Measurements from ENCODE around the gene FAM78A. TPM values are rescaled to one million over a fixed set of nuclear protein-coding genes. Genes with fewer than 3 reads are reported as not detected.

The FAM78A gene
- total RNA-seq: 3.6 TPM

- DNase-seq: no peak
Measured at GRCh38 chr9:131276094-131276888, at the start of gene FAM78A. TSS of gene FAM78A (minus strand) at chr9:131276510. CDS start at chr9:131276179, 331 bp downstream.

- no peak for DNase-seq
Measured at GRCh38 chr9:131324736-131325679, 48.7 kb upstream of the FAM78A start.

- no peak for DNase-seq
Measured at GRCh38 chr9:131323629-131324028, 47.3 kb upstream of the FAM78A start.

GRCh38 chr9:131320031-131320685, 43.8 kb upstream of the FAM78A start:
- DNase-seq: no peak

- DNase-seq: no peak
Measured at GRCh38 chr9:131319486-131319885, 43.2 kb upstream of the FAM78A start.

GRCh38 chr9:131318231-131319085, 42.1 kb upstream of the FAM78A start:
- DNase-seq: no peak

DNA sequence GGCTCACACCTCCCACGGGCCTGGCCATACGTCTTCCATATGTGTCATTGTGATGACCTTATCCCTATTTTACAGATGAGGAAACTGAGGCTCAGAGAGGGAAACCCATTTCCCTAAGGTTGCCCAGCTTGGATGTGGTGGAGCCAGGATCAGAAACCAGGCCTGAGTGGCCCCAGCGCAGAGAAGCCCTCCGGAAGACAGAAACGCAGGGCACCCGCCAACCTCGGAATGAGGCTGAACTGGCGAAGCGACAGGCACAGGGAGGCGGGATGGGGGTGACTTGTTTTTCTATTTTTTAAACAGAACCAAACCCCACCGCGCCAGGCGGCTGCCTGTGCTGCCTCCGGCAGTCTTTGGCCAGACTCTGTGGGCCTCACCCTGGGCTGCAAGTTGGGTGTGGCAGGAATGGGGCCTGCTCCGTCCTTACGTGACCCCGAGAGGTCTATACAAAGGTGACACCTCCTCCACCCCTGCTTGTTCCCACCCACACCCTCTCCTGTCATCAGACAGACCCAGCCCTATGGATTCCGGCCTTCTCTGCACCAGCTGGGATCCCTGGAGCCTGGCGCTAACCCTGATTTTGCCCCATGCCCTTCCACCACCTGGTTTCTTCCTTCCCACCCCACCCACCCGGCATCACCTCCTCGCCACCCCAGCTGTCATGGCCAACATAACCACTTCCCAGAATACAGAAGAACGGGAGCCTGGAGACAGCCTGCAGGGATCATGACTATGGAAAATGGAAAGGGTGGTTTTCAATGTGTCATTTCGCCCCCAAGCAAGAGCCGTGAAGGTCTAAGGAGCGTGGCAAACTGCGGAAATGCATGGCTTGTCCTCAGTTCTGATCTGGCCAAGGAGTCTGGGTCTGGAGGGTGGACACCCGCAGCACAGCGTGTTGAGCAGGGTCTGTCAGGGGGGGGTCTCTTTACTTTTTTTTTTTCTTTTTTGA, 36.8 kb upstream of the FAM78A start:
- no peak for DNase-seq

GRCh38 chr9:131312246-131312645, 35.9 kb upstream of the FAM78A start:
- no peak for DNase-seq

DNA sequence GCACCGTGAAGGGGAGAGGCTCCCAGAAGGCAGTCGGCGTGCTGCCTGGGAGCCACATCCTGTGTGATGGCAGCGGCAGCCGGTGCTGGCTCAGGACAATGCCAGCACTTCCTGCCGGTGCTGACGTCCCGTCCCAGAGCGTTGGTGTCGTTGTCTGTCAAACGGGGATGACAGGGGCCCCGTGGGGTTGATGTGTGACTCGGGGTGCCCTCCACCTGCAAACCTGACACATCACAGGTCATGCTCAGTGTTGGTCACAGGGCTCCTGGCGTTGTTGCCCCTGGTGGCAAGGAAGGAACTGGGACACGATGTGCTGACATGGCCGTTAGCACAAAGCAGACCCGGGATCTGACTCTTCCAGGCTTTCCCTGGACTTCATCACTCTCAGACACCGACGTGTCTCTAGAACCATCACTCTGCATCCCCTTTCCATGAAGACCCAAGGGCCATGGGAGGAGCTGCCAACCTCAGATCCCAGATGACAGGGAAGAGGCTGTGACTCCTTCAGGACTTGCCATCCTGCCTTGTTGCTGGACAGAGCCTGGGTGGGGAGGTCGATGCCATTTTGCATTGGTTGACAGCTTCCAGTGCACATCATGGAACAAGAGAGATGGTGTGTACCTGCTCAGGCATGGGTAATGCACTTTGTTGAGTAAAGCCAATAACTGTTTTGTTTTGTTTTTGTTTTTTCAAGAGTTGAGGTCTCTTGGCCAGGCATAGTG, 34.7 kb upstream of the FAM78A start:
- no peak for DNase-seq

GRCh38 chr9:131309530-131310276, 33.4 kb upstream of the FAM78A start:
- no peak for DNase-seq

- no peak for DNase-seq
Measured at GRCh38 chr9:131308906-131309529, 32.7 kb upstream of the FAM78A start.

DNA sequence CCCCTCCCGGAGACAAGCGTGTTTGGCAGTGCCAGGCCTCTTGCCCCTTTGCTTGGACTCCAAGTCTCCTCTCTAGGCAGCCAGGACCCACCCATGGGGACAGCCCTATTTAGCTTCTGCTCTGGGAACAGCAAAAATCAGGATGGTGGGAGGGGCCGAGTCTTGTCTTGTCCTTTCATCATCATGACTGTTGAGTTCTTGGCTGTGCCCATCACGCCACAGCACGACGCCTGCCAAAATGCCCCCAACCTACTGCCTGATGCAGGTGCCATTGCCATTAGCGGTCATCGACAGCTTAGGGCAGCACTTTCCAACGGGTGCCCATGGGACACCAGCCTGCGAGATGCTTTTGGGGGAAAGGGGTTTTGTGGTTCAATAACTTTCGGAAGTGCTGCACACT, 32.1 kb upstream of the FAM78A start:
- DNase-seq: no peak

GRCh38 chr9:131307974-131308373, 31.7 kb upstream of the FAM78A start:
- DNase-seq: no peak

GRCh38 chr9:131306397-131307004, 30.2 kb upstream of the FAM78A start:
- DNase-seq: no peak

DNA sequence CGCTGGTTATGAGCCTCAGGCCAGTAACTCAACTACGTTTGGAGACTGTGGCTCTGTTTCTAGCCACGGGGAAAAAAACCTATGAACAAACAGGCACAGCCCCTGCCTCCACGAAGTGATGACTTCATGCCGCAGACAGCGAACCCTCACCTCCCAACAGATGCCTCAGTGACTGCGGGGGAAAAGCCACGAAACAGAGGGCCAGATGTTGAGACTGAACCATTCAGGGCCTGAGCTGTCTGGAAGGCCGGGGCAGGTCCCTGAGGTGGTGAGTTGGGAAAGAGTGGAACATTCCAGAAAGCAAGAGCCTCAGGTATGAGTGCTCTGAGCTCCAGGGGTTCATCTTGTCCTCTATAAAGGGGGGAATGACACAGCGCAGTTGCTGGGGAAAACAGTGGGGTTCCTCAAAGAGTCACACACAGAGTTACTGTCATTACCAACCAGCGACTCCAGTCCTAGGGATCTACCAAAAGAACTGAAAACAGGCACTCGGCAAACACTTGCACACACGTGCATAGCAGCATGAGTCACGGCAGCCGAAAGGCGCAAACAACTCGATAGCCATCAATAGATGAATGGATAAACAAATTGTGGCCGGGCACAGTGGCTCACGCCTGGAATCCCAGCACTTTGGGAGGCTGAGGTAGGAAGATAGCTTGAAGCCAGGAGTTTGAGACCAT, 28.5 kb upstream of the FAM78A start:
- DNase-seq: no peak

- DNase-seq: no peak
Measured at GRCh38 chr9:131303381-131304321, 27.3 kb upstream of the FAM78A start.

All from skin of body (tissue), 2 donors.